Measurements from ENCODE around the gene REPIN1.

- TF ChIP-seq, protein P1, sequence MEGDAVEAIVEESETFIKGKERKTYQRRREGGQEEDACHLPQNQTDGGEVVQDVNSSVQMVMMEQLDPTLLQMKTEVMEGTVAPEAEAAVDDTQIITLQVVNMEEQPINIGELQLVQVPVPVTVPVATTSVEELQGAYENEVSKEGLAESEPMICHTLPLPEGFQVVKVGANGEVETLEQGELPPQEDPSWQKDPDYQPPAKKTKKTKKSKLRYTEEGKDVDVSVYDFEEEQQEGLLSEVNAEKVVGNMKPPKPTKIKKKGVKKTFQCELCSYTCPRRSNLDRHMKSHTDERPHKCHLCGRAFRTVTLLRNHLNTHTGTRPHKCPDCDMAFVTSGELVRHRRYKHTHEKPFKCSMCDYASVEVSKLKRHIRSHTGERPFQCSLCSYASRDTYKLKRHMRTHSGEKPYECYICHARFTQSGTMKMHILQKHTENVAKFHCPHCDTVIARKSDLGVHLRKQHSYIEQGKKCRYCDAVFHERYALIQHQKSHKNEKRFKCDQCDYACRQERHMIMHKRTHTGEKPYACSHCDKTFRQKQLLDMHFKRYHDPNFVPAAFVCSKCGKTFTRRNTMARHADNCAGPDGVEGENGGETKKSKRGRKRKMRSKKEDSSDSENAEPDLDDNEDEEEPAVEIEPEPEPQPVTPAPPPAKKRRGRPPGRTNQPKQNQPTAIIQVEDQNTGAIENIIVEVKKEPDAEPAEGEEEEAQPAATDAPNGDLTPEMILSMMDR (conservative IDR thresholded peaks at IDR 0.05; ENCODE audit: low read depth, low read length), result no peak
- no peak for TF ChIP-seq EZH2 (IDR thresholded peaks at IDR 0.05; ENCODE audit: borderline replicate concordance, low read depth, low read length, poor library complexity, severe bottlenecking)
These were observed 13.1 kb downstream of the REPIN1 start for GRCh38 chr7:150381785-150382122.

All from A673 (cell line).